SJSA1 (cell line): ENCODE results near the gene CHMP1B. TPM values are rescaled to one million over a fixed set of nuclear protein-coding genes. Genes with fewer than 3 reads are reported as not detected.

Experiments
- DNase-seq, 2 experiments: peaks; one replicate each; pipeline ENCODE4 v3.0.0-alpha.2; 2015 to 2020; ENCODE audit warnings: low spot score in 2 of 2, low read depth in 1 of 2
- H3K27ac ChIP-seq: fragments of 250-450 bp; sonication (Bioruptor Pico); 2 replicates; pipeline ENCODE4 v1.5.1; 2020; ENCODE audit warnings: mild to moderate bottlenecking, moderate library complexity
- H3K27me3 ChIP-seq: fragments of 250-450 bp; sonication (Bioruptor Pico); replicated peaks from 2 replicates; pipeline ENCODE4 v1.5.1; 2020; ENCODE audit warnings: mild to moderate bottlenecking, moderate library complexity
- H3K36me3 ChIP-seq: fragments of 250-450 bp; sonication (Bioruptor Pico); 2 replicates; pipeline ENCODE4 v1.5.1; 2020; ENCODE audit warnings: mild to moderate bottlenecking
- H3K4me1 ChIP-seq: fragments of 250-450 bp; sonication (Bioruptor Pico); replicated peaks from 2 replicates; pipeline ENCODE4 v1.6.1; 2021; ENCODE audit warnings: mild to moderate bottlenecking
- H3K4me3 ChIP-seq: fragments of 250-450 bp; sonication (Bioruptor Pico); 2 replicates; pipeline ENCODE4 v1.5.1; 2020; ENCODE audit warnings: mild to moderate bottlenecking
- H3K9me3 ChIP-seq: fragments of 250-450 bp; sonication (Bioruptor Pico); replicated peaks from 2 replicates; pipeline ENCODE4 v1.5.1; 2020; ENCODE audit warnings: mild to moderate bottlenecking
- total RNA-seq: library from RNA; depleted of rRNA; stranded (reverse); fragments of >200 nt; shearing (Covaris generic); gene quantifications from 2 replicates; pipeline ENCODE4 v1.2.3, GENCODE V29; 2014; rRNA removed

Gene CHMP1B
- total RNA-seq = 27.2 and 32.9 TPM in 2 replicates

- peak; percentile 92 to 97 for DNase-seq
- Histone ChIP-seq H3K9me3 (no peaks in the 10 kb centered on the region), H3K36me3 (peaks cover 8% of the 10 kb centered on the region), H3K27ac (peak within 1 kb of the TSS; percentile 91), H3K27me3 (no peaks in the 10 kb centered on the region), H3K4me1 (peaks cover 23% of the 10 kb centered on the region), H3K4me3 (peak within 1 kb of the TSS; percentile 73)
These were observed at the start of gene CHMP1B for GRCh38 chr18:11851146-11851805. Gene CHMP1B (plus strand): TSS chr18:11851413. CDS start chr18:11851512, 99 bp downstream.

GRCh38 chr18:11801573-11801972, 49.6 kb upstream of the CHMP1B start:
- Histone ChIP-seq H3K27ac (no peak overlapping the region), H3K4me1 (peaks cover 16% of the 10 kb centered on the region), H3K4me3 (no peak overlapping the region), H3K27me3 (no peaks in the 10 kb centered on the region), H3K9me3 (no peaks in the 10 kb centered on the region), H3K36me3 (no peaks in the 10 kb centered on the region)
- no peak for DNase-seq

GRCh38 chr18:11802158-11802557, 49.1 kb upstream of the CHMP1B start:
- DNase-seq = no peak
- H3K27me3 ChIP-seq = no peaks in the 10 kb centered on the region
- H3K4me3 ChIP-seq = no peak overlapping the region
- H3K36me3 ChIP-seq = no peaks in the 10 kb centered on the region
- peaks cover 22% of the 10 kb centered on the region for H3K4me1 ChIP-seq
- no peaks in the 10 kb centered on the region for H3K9me3 ChIP-seq
- no peak overlapping the region for H3K27ac ChIP-seq

- no peaks in the 10 kb centered on the region for H3K27me3 ChIP-seq
- H3K4me1 ChIP-seq = peaks cover 26% of the 10 kb centered on the region
- no peak overlapping the region for H3K4me3 ChIP-seq
- no peak overlapping the region for H3K27ac ChIP-seq
- H3K36me3 ChIP-seq = no peaks in the 10 kb centered on the region
- no peaks in the 10 kb centered on the region for H3K9me3 ChIP-seq
- DNase-seq = no peak
These were observed 48.6 kb upstream of the CHMP1B start for GRCh38 chr18:11802586-11802985.

- Histone ChIP-seq H3K9me3 (no peaks in the 10 kb centered on the region), H3K36me3 (no peaks in the 10 kb centered on the region), H3K4me3 (no peak overlapping the region), H3K4me1 (peaks cover 38% of the 10 kb centered on the region), H3K27ac (peak overlapping the region; percentile 82), H3K27me3 (no peaks in the 10 kb centered on the region)
- DNase-seq = peak in 1 of 2 experiments; percentile 30
These were observed 44.0 kb upstream of the CHMP1B start for GRCh38 chr18:11807233-11807632.

GRCh38 chr18:11808001-11808855, 43.0 kb upstream of the CHMP1B start:
- DNase-seq = peak; percentile 87 to 88
- no peaks in the 10 kb centered on the region for H3K27me3 ChIP-seq
- H3K4me3 ChIP-seq = no peak overlapping the region
- H3K4me1 ChIP-seq = peaks cover 38% of the 10 kb centered on the region
- H3K36me3 ChIP-seq = no peaks in the 10 kb centered on the region
- no peaks in the 10 kb centered on the region for H3K9me3 ChIP-seq
- peak overlapping the region; percentile 82 for H3K27ac ChIP-seq

GRCh38 chr18:11809895-11810294, 41.3 kb upstream of the CHMP1B start:
- Histone ChIP-seq H3K4me3 (no peak overlapping the region), H3K4me1 (peaks cover 38% of the 10 kb centered on the region), H3K36me3 (no peaks in the 10 kb centered on the region), H3K27ac (no peak overlapping the region), H3K9me3 (no peaks in the 10 kb centered on the region), H3K27me3 (no peaks in the 10 kb centered on the region)
- no peak for DNase-seq

- no peaks in the 10 kb centered on the region for H3K36me3 ChIP-seq
- peaks cover 37% of the 10 kb centered on the region for H3K4me1 ChIP-seq
- no peak overlapping the region for H3K27ac ChIP-seq
- H3K9me3 ChIP-seq = no peaks in the 10 kb centered on the region
- no peak overlapping the region for H3K4me3 ChIP-seq
- no peaks in the 10 kb centered on the region for H3K27me3 ChIP-seq
- no peak for DNase-seq
These were observed 40.8 kb upstream of the CHMP1B start for GRCh38 chr18:11810379-11810778.

GRCh38 chr18:11811009-11811408, 40.2 kb upstream of the CHMP1B start:
- DNase-seq = no peak
- H3K4me3 ChIP-seq = no peak overlapping the region
- no peak overlapping the region for H3K27ac ChIP-seq
- no peaks in the 10 kb centered on the region for H3K27me3 ChIP-seq
- H3K9me3 ChIP-seq = no peaks in the 10 kb centered on the region
- no peaks in the 10 kb centered on the region for H3K36me3 ChIP-seq
- H3K4me1 ChIP-seq = peaks cover 30% of the 10 kb centered on the region

- Histone ChIP-seq H3K36me3 (no peaks in the 10 kb centered on the region), H3K4me1 (no peaks in the 10 kb centered on the region), H3K9me3 (no peaks in the 10 kb centered on the region), H3K27ac (no peak overlapping the region), H3K27me3 (no peaks in the 10 kb centered on the region), H3K4me3 (no peak overlapping the region)
- DNase-seq = no peak
These were observed 34.0 kb upstream of the CHMP1B start for GRCh38 chr18:11817229-11817628.

GRCh38 chr18:11818486-11819203, 32.6 kb upstream of the CHMP1B start:
- no peak for DNase-seq
- H3K27ac ChIP-seq = no peak overlapping the region
- no peaks in the 10 kb centered on the region for H3K9me3 ChIP-seq
- no peaks in the 10 kb centered on the region for H3K4me1 ChIP-seq
- H3K4me3 ChIP-seq = no peak overlapping the region
- no peaks in the 10 kb centered on the region for H3K27me3 ChIP-seq
- no peaks in the 10 kb centered on the region for H3K36me3 ChIP-seq

- Histone ChIP-seq H3K4me1 (no peaks in the 10 kb centered on the region), H3K36me3 (no peaks in the 10 kb centered on the region), H3K27me3 (no peaks in the 10 kb centered on the region), H3K4me3 (no peak overlapping the region), H3K27ac (no peak overlapping the region), H3K9me3 (no peaks in the 10 kb centered on the region)
- DNase-seq = no peak
These were observed 31.3 kb upstream of the CHMP1B start for GRCh38 chr18:11819938-11820337.

GRCh38 chr18:11820697-11821096, 30.5 kb upstream of the CHMP1B start:
- no peaks in the 10 kb centered on the region for H3K36me3 ChIP-seq
- H3K4me3 ChIP-seq = no peak overlapping the region
- H3K9me3 ChIP-seq = no peaks in the 10 kb centered on the region
- no peak overlapping the region for H3K27ac ChIP-seq
- H3K27me3 ChIP-seq = no peaks in the 10 kb centered on the region
- no peak for DNase-seq
- no peaks in the 10 kb centered on the region for H3K4me1 ChIP-seq

GRCh38 chr18:11821208-11821607, 30.0 kb upstream of the CHMP1B start:
- H3K4me1 ChIP-seq = no peaks in the 10 kb centered on the region
- no peaks in the 10 kb centered on the region for H3K27me3 ChIP-seq
- no peak for DNase-seq
- H3K9me3 ChIP-seq = no peaks in the 10 kb centered on the region
- H3K4me3 ChIP-seq = no peak overlapping the region
- H3K36me3 ChIP-seq = no peaks in the 10 kb centered on the region
- no peak overlapping the region for H3K27ac ChIP-seq
